ENCODE data around the gene THRB. TPM values are rescaled to one million over a fixed set of nuclear protein-coding genes. Genes with fewer than 3 reads are reported as not detected.
A peak's percentile ranks its signal among the peaks of the same experiment; 100 is the strongest.

Gene THRB
- total and polyA plus RNA-seq, 10 donors: 1.00 to 26.6 (median 16.2) TPM

DNA sequence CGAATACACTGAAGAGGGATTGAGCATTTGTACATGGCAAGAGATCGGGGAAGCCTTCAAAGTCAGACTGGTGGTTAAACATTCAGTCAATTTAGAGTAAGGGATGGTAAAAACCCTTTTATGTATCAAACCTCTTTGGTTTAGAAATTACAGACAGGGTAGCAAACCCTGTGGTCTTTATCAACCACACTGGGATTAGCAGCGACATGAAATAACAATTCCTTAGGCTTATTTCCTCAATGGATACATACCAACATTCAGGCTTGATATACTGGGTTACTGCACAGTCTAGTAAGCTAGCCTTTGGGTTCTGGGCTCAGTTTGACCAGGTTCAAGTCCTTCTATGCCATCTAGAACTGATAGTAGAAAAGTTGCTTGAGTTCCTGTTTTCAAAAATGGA is 127.4 kb downstream of the THRB start:
- no peak overlapping the region for H3K27ac ChIP-seq
- H3K4me3 ChIP-seq: no peak overlapping the region
- intact Hi-C loops (cut with DNase I; ENCODE audit: low total_unique reads): no loop called here
- 81 to 97% (median 87%) methylated on average over 3 of the region's 3 CpGs for WGBS, 5 donors
- no peak for DNase-seq
- H3K36me3 ChIP-seq: no peaks in the 10 kb centered on the region
- TF ChIP-seq POLR2A (IDR thresholded peaks at IDR 0.05): no peak
- TF ChIP-seq, protein P1, sequence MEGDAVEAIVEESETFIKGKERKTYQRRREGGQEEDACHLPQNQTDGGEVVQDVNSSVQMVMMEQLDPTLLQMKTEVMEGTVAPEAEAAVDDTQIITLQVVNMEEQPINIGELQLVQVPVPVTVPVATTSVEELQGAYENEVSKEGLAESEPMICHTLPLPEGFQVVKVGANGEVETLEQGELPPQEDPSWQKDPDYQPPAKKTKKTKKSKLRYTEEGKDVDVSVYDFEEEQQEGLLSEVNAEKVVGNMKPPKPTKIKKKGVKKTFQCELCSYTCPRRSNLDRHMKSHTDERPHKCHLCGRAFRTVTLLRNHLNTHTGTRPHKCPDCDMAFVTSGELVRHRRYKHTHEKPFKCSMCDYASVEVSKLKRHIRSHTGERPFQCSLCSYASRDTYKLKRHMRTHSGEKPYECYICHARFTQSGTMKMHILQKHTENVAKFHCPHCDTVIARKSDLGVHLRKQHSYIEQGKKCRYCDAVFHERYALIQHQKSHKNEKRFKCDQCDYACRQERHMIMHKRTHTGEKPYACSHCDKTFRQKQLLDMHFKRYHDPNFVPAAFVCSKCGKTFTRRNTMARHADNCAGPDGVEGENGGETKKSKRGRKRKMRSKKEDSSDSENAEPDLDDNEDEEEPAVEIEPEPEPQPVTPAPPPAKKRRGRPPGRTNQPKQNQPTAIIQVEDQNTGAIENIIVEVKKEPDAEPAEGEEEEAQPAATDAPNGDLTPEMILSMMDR (IDR thresholded peaks at IDR 0.05 in 8 of 11, conservative IDR thresholded peaks at IDR 0.05 in 3 of 11): no peak
- TF ChIP-seq POLR2AphosphoS5 (IDR thresholded peaks at IDR 0.05): no peak
- H3K9me3 ChIP-seq: no peaks in the 10 kb centered on the region
- H3K27me3 ChIP-seq (replicated peaks in 1 of 7): no peaks in the 10 kb centered on the region
- H3K4me1 ChIP-seq: peaks cover 0 to 17% (median 9%) of the 10 kb centered on the region in 6 donors

DNA sequence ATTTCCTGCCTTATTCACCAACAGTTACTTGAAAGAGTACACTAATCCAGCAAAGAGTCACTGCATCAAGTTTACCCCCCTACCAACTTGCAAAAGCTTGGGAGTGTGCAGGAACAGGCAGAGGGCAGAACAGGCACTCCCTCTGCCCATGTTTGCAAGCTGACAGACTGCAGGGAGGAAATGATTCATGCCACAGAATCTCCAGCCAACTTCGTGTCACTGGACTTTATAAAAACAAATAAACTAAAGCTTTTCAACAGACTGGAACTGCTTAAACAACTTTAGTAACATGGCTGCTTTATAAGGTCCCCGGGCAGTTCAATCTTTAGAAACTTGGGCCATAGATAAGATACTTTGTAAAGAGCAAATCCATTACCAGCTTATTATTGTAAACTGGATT is 129.5 kb downstream of the THRB start:
- intact Hi-C loops (cut with DNase I; ENCODE audit: low total_unique reads): no loop called here
- TF ChIP-seq POLR2A (IDR thresholded peaks at IDR 0.05): no peak
- peak in 1 of 3 donors; percentile 21 for TF ChIP-seq POLR2AphosphoS5 (IDR thresholded peaks at IDR 0.05)
- TF ChIP-seq, protein P1 (IDR thresholded peaks at IDR 0.05 in 8 of 11, conservative IDR thresholded peaks at IDR 0.05 in 3 of 11): no peak
- WGBS, 5 donors: 2 to 14% (median 5%) methylated on average over 2 of the region's 2 CpGs
- Histone ChIP-seq H3K27me3 (replicated peaks in 1 of 7) (no peaks in the 10 kb centered on the region), H3K4me3 (no peak overlapping the region), H3K27ac (peak overlapping the region in 5 of 8 donors; percentile 19 to 48 (median 26)), H3K4me1 (peaks cover 0 to 17% (median 9%) of the 10 kb centered on the region in 6 donors), H3K9me3 (no peaks in the 10 kb centered on the region), H3K36me3 (no peaks in the 10 kb centered on the region)
- no peak for DNase-seq

- no peak overlapping the region for H3K27ac ChIP-seq
- no peaks in the 10 kb centered on the region for H3K36me3 ChIP-seq
- TF ChIP-seq, protein P1 (IDR thresholded peaks at IDR 0.05 in 8 of 11, conservative IDR thresholded peaks at IDR 0.05 in 3 of 11): no peak
- TF ChIP-seq POLR2A (IDR thresholded peaks at IDR 0.05) (no peak), POLR2AphosphoS5 (IDR thresholded peaks at IDR 0.05) (no peak)
- peaks cover 0 to 17% (median 9%) of the 10 kb centered on the region in 6 donors for H3K4me1 ChIP-seq
- no peak overlapping the region for H3K4me3 ChIP-seq
- intact Hi-C loops (cut with DNase I; ENCODE audit: low total_unique reads): no loop called here
- DNase-seq: no peak
- no peaks in the 10 kb centered on the region for H3K9me3 ChIP-seq
- H3K27me3 ChIP-seq (replicated peaks in 1 of 7): no peaks in the 10 kb centered on the region
- 83 to 95% (median 91%) methylated on average over 1 of the region's 1 CpG for WGBS, 5 donors
Measured at GRCh38 chr3:24364359-24364758, 130.3 kb downstream of the THRB start.

DNA sequence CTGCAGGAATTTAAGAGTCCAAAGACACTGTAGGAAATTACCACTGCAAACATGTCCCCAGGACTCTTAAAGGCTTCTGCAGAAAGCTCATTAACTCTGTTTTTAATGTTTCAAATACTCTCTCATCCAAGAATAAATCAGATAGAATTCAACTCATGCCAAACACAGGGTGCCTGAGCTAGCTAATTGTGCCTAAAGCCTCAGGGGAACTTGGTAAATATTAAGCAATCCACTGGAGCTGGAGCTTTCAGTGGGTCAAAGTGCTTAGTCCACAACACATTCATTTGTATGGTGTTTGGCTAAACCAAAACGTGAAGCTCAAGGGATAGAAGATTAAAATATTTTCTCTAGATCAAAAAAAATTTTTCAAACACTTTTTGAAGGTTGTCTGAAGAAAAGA is 131.4 kb downstream of the THRB start:
- Histone ChIP-seq H3K27ac (no peak overlapping the region), H3K4me1 (peaks cover 0 to 17% (median 9%) of the 10 kb centered on the region in 6 donors), H3K36me3 (no peaks in the 10 kb centered on the region), H3K27me3 (replicated peaks in 1 of 7) (no peaks in the 10 kb centered on the region), H3K9me3 (no peaks in the 10 kb centered on the region), H3K4me3 (no peak overlapping the region)
- intact Hi-C loops (cut with DNase I; ENCODE audit: low total_unique reads): no loop called here
- no peak for DNase-seq
- TF ChIP-seq POLR2A (IDR thresholded peaks at IDR 0.05): no peak
- TF ChIP-seq, protein P1 (IDR thresholded peaks at IDR 0.05 in 8 of 11, conservative IDR thresholded peaks at IDR 0.05 in 3 of 11): no peak
- TF ChIP-seq POLR2AphosphoS5 (IDR thresholded peaks at IDR 0.05): no peak
- 25 to 48% (median 32%) methylated on average over 1 of the region's 1 CpG for WGBS, 5 donors
